Measurements from ENCODE around the gene UPK1A.
"Not testable (repeated sequence)": the region's sequence is repeated elsewhere in the genome, so short reads cannot be mapped to it uniquely, and the experiment has no call there.

UPK1A gene

DNA sequence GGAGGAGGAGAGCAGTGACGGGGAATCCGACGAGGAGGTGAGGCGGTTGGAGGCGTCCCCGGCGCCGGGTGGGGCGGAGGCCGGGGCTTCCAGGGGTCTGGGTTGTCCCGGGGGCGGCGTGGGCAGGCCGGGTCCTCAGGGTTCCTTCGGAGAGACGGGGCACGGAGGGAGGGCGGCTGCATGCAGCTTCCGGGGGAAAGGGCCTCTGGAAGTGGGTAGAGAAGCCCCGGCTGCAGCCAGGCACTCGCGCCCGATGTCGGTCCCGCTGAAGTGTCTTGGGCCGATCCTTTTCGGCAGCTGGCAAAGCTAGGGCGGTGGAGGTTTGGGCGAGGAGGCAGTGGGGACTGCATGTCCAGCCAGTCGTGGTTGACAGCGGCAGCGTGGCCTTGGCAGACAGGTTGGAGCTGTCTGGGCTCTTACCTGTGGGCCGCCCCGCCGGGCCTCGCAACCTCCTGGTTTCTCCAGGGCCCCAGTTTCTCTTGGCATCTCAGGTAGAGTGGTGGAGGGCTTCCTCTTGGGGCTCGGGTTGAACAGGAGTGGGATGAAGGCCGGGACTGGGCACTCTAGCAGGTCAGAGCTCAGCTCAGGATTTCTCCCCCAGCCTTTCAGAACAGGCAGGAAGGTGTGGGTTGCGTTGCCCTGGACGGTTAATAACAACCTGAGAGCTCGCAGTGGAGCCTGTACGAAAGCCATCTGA, 52.2 kb downstream of the UPK1A start:
- no peak for DNase-seq (ENCODE audit: low read depth)

DNA sequence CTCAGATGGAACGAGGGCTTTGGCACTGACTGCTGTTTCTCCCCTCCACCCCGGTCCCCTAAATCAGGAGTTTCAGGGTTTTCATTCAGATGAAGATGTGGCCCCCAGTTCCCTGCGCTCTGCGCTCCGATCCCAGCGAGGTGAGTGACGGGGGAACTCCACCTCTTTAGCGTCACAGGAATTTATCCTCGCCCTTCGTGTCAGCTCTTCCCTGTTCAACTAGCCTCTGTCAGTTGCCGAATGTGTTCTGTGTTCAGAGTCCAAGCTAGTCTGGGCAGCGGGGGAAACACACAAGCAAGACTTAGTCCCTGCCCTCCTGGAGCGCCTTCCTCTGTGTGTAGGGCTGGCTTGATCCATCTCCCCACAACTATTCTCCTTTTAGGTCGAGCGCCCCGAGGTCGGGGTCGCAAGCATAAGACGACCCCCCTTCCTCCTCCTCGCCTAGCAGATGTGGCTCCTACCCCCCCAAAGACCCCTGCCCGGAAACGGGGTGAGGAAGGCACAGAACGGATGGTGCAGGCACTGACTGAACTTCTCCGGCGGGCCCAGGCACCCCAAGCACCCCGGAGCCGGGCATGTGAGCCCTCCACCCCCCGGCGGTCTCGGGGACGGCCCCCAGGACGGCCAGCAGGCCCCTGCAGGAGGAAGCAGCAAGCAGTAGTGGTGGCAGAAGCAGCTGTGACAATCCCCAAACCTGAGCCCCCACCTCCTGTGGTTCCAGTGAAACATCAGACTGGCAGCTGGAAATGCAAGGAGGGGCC, 53.3 kb downstream of the UPK1A start:
- no peak for DNase-seq (ENCODE audit: low read depth)

DNA sequence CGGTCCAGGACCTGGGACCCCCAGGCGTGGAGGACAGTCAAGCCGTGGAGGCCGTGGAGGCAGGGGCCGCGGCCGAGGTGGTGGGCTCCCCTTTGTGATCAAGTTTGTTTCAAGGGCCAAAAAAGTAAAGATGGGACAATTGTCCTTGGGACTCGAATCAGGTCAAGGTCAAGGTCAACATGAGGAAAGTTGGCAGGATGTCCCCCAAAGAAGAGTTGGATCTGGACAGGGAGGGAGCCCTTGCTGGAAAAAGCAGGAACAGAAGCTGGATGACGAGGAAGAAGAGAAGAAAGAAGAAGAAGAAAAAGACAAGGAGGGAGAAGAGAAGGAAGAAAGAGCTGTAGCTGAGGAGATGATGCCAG, 53.8 kb downstream of the UPK1A start:
- no peak for DNase-seq (ENCODE audit: low read depth)

DNA sequence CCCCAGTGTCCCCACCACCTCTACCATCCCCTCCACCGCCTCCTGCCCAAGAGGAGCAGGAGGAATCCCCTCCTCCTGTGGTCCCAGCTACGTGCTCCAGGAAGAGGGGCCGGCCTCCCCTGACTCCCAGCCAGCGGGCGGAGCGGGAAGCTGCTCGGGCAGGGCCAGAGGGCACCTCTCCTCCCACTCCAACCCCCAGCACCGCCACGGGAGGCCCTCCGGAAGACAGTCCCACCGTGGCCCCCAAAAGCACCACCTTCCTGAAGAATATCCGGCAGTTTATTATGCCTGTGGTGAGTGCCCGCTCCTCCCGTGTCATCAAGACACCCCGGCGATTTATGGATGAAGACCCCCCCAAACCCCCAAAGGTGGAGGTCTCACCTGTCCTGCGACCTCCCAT, 54.3 kb downstream of the UPK1A start:
- no peak for DNase-seq (ENCODE audit: low read depth)

DNA sequence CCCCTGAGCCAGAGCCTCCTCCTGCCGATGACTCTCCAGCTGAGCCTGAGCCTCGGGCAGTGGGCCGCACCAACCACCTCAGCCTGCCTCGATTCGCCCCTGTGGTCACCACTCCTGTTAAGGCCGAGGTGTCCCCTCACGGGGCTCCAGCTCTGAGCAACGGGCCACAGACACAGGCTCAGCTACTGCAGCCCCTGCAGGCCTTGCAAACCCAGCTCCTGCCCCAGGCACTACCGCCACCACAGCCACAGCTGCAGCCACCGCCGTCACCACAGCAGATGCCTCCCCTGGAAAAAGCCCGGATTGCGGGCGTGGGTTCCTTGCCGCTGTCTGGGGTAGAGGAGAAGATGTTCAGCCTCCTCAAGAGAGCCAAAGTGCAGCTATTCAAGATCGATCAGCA, 55.1 kb downstream of the UPK1A start:
- DNase-seq (ENCODE audit: low read depth): no peak

DNA sequence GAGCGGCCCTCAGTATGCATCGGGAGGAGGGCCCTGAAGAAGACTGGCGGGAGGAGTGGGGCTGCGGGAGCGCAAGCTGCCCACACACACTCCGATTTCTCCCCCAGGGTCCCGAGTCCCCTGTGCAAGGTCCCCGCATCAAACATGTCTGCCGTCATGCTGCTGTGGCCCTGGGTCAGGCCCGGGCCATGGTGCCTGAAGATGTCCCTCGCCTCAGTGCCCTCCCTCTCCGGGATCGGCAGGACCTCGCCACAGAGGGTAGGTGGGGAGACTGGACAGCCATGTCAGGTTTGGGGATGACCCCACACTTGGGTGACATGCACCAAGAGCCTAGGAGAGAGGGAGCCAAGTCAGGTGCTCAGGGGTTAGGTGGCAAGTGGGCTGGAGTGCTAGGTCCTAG, 56.1 kb downstream of the UPK1A start:
- DNase-seq (ENCODE audit: low read depth): no peak

DNA sequence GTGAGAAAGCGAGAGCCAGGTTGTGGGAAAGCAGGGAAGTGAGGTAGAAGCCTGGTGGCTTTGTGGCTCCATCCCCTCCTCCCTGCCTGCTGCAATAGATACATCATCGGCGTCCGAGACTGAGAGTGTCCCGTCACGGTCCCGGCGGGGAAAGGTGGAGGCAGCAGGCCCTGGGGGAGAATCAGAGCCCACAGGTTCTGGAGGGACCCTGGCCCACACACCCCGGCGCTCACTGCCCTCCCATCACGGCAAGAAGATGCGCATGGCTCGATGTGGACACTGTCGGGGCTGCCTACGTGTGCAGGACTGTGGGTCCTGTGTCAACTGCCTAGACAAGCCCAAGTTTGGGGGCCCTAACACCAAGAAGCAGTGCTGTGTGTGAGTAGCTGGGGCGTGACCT, 56.6 kb downstream of the UPK1A start:
- DNase-seq (ENCODE audit: low read depth): no peak

DNA sequence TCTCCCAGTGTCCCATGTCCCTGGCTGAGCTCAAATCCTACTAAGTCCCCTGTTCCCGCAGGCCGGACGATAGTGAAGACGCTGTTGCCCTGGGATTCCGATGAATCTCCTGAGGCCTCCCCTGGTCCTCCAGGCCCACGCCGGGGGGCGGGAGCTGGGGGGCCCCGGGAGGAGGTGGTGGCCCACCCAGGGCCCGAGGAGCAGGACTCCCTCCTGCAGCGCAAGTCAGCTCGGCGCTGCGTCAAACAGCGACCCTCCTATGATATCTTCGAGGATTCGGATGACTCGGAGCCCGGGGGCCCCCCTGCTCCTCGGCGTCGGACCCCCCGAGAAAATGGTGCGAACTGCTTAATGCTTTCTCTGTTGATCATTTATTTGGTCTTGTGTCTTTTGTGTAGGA, 57.4 kb downstream of the UPK1A start:
- no peak for DNase-seq (ENCODE audit: low read depth)

DNA sequence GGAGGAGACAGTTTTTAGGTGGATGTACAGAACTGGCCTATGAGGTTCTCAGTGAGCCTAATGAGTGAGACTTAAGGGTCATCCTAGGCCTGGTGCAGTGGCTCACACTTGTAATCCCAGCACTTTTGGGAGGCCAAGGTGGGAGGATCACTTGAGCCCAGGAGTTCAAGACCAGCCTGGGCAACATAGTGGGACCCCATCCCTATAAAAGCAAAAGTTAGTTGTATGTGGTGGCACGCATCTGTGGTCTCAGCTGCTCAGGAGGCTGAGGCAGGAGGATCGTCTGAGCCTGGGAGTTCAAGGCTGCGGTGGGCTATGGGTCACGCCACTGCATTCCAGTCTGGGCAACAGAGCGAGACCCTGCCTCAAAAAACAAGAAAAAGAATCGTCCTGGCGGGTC, 57.8 kb downstream of the UPK1A start:
- DNase-seq (ENCODE audit: low read depth): not testable (repeated sequence)

DNA sequence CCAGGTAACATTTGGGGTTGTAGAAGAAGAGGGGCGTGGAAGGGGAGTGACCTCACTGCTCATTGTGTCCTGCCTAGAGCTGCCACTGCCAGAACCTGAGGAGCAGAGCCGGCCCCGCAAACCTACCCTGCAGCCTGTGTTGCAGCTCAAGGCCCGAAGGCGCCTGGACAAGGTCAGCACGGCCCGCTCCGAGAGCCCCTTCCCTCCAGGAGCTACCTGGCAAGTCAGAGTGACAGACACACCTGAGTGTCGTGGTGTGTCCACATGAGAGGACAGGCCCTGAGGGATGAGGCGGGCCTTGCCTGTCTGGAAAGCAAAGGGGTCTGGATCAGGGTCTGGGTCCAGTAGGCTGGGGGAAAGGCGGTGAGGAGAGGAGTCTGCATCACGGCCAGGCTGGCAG, 58.2 kb downstream of the UPK1A start:
- DNase-seq (ENCODE audit: low read depth): no peak

DNA sequence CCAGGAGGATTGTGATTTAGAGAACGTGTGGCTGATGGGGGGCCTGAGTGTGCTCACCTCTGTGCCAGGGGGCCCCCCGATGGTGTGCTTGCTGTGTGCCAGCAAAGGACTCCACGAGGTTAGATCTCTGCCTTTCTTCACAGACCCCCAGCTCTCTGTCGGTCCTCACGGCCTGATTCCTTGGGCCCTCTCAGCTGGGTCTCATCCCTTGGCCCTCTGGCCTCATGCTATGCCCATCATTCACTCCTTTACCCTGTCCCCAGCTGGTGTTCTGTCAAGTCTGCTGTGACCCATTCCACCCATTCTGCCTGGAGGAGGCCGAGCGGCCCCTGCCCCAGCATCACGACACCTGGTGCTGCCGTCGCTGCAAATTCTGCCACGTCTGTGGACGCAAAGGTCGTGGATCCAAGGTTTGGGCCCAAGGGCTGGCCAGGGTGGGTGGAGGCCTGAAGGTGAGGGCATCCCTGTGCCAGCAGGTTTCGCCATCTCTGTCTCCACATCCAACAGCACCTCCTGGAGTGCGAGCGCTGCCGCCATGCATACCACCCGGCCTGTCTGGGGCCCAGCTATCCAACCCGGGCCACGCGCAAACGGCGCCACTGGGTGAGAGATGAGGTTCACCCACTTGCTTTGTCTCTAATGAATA, 59.0 kb downstream of the UPK1A start:
- no peak for DNase-seq (ENCODE audit: low read depth)

DNA sequence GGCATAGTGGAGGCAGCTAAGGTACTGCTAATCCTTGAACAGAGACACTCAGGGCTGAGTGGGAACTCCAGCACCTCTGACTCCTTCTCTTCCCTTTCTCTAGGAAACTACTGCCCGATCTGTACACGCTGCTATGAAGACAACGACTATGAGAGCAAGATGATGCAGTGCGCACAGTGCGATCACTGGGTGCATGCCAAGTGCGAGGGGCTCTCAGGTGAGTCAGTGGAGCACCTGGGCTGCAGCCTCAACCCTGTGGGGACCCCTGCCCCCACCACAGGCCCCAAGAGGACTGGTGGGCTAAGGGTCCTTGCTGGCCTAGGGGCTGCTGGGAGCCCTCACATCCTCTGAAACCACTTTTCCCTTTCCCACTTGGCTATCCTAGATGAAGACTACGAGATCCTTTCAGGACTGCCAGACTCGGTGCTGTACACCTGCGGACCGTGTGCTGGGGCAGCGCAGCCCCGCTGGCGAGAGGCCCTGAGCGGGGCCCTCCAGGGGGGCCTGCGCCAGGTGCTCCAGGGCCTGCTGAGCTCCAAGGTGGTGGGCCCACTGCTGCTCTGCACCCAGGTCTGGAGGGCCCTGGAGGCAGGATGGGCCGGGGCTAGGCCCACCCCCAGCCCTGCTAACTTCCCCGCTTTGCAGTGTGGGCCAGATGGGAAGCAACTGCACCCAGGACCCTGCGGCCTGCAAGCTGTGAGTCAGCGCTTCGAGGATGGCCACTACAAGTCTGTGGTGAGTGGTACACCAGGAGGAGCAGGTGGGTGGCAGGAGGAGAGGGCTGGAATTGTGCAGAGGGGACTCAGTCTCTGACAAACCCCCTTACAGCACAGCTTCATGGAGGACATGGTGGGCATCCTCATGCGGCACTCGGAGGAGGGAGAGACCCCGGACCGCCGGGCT, 61.0 kb downstream of the UPK1A start:
- no peak for DNase-seq (ENCODE audit: low read depth)

Measured in stimulated activated CD8-positive, alpha-beta memory T cell treated with anti-CD3 and anti-CD28 coated beads, Interleukin-15, amount 100 ng/mL, for 1 hour (primary cell).